GM19239 (cell line): ENCODE measurements around the gene PRR35.

Experiments used
- DNase-seq: peaks from one replicate; pipeline ENCODE4 v3.0.0; 2011; ENCODE audit warnings: low spot score; ENCODE audit not compliant: insufficient read length
- FAIRE-seq: peaks from 2 replicates; lab custom pipeline; 2011; peaks lifted over from hg19 to GRCh38; lab: Jason Lieb, UNC

The PRR35 gene

GRCh38 chr16:561957-562938 is 2.1 kb downstream of the PRR35 start:
- FAIRE-seq (no peak), DNase-seq (no peak)

GRCh38 chr16:563072-563644 is 3.0 kb downstream of the PRR35 start:
- DNase-seq (no peak), FAIRE-seq (no peak)

- no peak for FAIRE-seq
Measured at GRCh38 chr16:564690-565418, 4.7 kb downstream of the PRR35 start.

GRCh38 chr16:565419-566330 is 5.5 kb downstream of the PRR35 start:
- FAIRE-seq (no peak), DNase-seq (no peak)

More at GRCh38 chr16:564690-565418, 4.7 kb downstream of the PRR35 start:
- DNase-seq, result no peak

- peak; percentile 99 for DNase-seq
- peak; percentile 92 for FAIRE-seq
Measured at GRCh38 chr16:566475-567372, 6.5 kb downstream of the PRR35 start, which contains the start of gene NHLRC4. TSS of gene NHLRC4 (plus strand) at chr16:567005. CDS start at chr16:568048, 1,043 bp downstream.

GRCh38 chr16:567373-568256 is 7.4 kb downstream of the PRR35 start:
- no peak for DNase-seq
- no peak for FAIRE-seq

- no peak for DNase-seq
- no peak for FAIRE-seq
Measured at GRCh38 chr16:568401-569258, 8.4 kb downstream of the PRR35 start.

- FAIRE-seq (no peak), DNase-seq (peak; percentile 96)
Measured at GRCh38 chr16:569445-570254, 9.5 kb downstream of the PRR35 start, which contains the start of gene PIGQ. TSS of gene PIGQ (plus strand) at chr16:569968. CDS start at chr16:574075, 4,107 bp downstream.

- no peak for FAIRE-seq
- DNase-seq, result no peak
Measured at GRCh38 chr16:572865-573650, 12.9 kb downstream of the PRR35 start.

- no peak for DNase-seq
- FAIRE-seq, result no peak
Measured at GRCh38 chr16:574021-574760, 14.0 kb downstream of the PRR35 start.

- FAIRE-seq (no peak), DNase-seq (no peak)
Measured at GRCh38 chr16:575354-576196, 15.4 kb downstream of the PRR35 start.

- DNase-seq, result no peak
- FAIRE-seq, result no peak
Measured at GRCh38 chr16:576197-576822, 16.1 kb downstream of the PRR35 start.

GRCh38 chr16:576823-577201 is 16.6 kb downstream of the PRR35 start:
- DNase-seq (no peak), FAIRE-seq (no peak)
